Measurements from ENCODE around the gene PTGDS. TPM values are rescaled to one million over a fixed set of nuclear protein-coding genes. Genes with fewer than 3 reads are reported as not detected.

Gene PTGDS
- total RNA-seq, 1 donor, result 10.8 TPM

GRCh38 chr9:136960212-136960937, 16.9 kb upstream of the PTGDS start:
- peaks cover 56% of the 10 kb centered on the region for H3K4me1 ChIP-seq (ENCODE audit: insufficient read depth, low read length)
- no peaks in the 10 kb centered on the region for H3K9me3 ChIP-seq (ENCODE audit: low read depth, low read length)
- H3K4me3 ChIP-seq (ENCODE audit: low read length), result no peak overlapping the region
- H3K27me3 ChIP-seq (ENCODE audit: insufficient read depth, low read length), result no peaks in the 10 kb centered on the region

DNA sequence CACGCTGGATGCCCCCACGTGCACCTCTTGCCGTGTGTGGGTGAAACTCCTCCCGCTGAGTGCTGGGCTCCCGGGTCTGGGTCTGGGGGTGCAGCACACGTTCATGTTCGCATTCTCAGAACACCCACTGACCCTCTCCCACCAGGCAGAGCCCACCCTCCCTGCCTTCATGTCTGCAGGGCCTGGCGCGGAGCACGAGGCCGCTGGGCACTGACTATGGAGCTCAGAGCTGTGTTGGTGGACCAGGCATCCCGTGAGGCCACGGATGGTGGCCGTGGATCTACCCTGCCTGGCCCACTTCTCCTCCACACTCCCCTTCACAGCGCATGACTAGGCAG, 16.4 kb upstream of the PTGDS start:
- Histone ChIP-seq H3K27me3 (ENCODE audit: insufficient read depth, low read length) (no peaks in the 10 kb centered on the region), H3K4me3 (ENCODE audit: low read length) (no peak overlapping the region), H3K9me3 (ENCODE audit: low read depth, low read length) (no peaks in the 10 kb centered on the region), H3K4me1 (ENCODE audit: insufficient read depth, low read length) (peaks cover 60% of the 10 kb centered on the region)

- Histone ChIP-seq H3K27me3 (ENCODE audit: insufficient read depth, low read length) (no peaks in the 10 kb centered on the region), H3K4me3 (ENCODE audit: low read length) (no peak overlapping the region), H3K4me1 (ENCODE audit: insufficient read depth, low read length) (peaks cover 65% of the 10 kb centered on the region), H3K9me3 (ENCODE audit: low read depth, low read length) (no peaks in the 10 kb centered on the region)
These were observed 15.8 kb upstream of the PTGDS start for GRCh38 chr9:136961279-136962065.

DNA sequence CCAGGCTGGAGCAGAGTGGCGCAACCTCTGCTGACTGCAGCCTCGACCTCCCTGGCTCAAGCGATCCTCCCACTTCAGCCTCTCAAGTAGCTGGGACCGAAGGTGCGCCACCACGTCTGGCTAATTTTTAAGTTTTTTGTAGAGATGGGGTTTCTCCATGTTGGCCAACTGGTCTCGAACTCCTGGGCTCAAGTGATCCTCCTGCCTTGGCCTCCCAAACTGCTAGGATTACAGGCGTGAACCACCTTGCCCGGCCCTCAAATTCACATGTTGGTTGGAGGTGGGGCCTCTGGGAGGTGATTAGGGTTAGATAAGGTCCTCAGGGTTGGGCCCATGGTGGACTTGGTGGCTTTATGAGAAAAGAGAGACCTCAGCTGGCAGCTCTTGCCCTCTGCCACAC, 15.1 kb upstream of the PTGDS start:
- peaks cover 65% of the 10 kb centered on the region for H3K4me1 ChIP-seq (ENCODE audit: insufficient read depth, low read length)
- H3K4me3 ChIP-seq (ENCODE audit: low read length), result no peak overlapping the region
- no peaks in the 10 kb centered on the region for H3K9me3 ChIP-seq (ENCODE audit: low read depth, low read length)
- no peaks in the 10 kb centered on the region for H3K27me3 ChIP-seq (ENCODE audit: insufficient read depth, low read length)

GRCh38 chr9:136962701-136963248, 14.5 kb upstream of the PTGDS start:
- Histone ChIP-seq H3K9me3 (ENCODE audit: low read depth, low read length) (no peaks in the 10 kb centered on the region), H3K4me3 (ENCODE audit: low read length) (no peak overlapping the region), H3K27me3 (ENCODE audit: insufficient read depth, low read length) (no peaks in the 10 kb centered on the region), H3K4me1 (ENCODE audit: insufficient read depth, low read length) (peaks cover 65% of the 10 kb centered on the region)

DNA sequence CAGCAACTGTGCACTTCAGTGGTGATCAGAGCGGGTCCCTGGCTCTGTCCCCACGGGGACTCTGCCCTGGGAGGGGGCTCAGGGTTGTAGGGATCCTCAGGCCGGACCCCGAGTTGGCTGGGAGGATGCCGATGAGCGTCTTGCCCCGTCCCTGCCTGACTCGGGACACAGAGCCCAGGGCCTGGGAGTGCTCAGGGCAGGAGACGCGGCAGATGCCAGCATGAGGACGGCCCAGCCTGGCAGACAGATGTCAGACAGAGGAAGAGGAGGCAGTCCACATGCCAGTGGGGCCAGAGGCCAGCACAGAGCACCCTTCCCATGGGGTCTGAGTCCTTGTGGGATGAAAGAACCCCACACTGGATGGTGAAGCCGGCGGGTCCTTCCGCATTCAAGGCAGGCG, 14.0 kb upstream of the PTGDS start:
- Histone ChIP-seq H3K4me3 (ENCODE audit: low read length) (no peak overlapping the region), H3K27me3 (ENCODE audit: insufficient read depth, low read length) (no peaks in the 10 kb centered on the region), H3K4me1 (ENCODE audit: insufficient read depth, low read length) (peaks cover 61% of the 10 kb centered on the region), H3K9me3 (ENCODE audit: low read depth, low read length) (no peaks in the 10 kb centered on the region)

DNA sequence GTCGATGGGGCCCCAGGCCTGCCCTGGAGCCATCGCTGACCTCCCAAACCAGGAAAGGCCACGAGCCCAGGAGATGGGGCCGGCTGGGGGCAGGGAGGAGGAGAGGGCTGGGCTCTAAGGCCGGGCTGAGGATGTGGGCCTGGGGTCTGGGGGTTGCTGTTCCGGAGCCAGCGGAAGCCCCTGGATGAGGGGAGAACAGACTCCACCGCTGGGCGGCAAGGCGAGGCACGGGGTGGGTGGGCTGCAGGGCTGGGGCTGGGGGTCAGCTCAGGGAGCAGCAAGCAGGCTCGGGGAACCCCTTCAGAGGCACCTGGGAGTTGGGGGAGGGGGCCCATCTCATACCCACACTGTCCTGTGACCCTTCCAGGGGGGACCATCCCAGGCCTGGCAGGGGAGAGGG, 13.6 kb upstream of the PTGDS start:
- Histone ChIP-seq H3K4me1 (ENCODE audit: insufficient read depth, low read length) (peaks cover 57% of the 10 kb centered on the region), H3K27me3 (ENCODE audit: insufficient read depth, low read length) (no peaks in the 10 kb centered on the region), H3K4me3 (ENCODE audit: low read length) (no peak overlapping the region), H3K9me3 (ENCODE audit: low read depth, low read length) (no peaks in the 10 kb centered on the region)

DNA sequence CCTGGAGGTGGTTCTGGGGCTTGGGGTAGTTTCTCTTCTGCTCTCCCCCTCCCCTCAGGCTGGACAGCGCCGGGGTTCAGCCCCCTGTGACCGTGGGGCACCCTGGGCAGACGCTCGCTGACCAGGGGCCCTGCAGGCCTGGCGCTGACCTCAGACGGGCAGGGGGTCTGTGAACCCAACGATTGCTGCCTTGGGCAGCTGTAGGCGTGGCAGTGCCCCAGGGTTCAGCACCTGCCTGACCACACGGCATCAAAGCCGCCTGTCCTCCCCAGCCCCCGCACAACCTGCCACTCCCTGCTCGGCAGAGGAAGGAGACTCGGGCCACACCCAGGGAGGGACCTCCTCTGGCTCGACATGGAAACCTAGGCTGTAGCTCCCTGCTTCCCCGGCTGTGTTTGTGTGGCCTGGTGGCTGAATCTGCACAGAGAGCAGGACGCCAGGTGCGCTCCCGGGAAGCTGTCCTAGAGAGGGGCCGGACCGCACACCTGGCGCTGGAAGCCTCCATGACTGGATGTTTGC, 13.1 kb upstream of the PTGDS start:
- peaks cover 53% of the 10 kb centered on the region for H3K4me1 ChIP-seq (ENCODE audit: insufficient read depth, low read length)
- no peaks in the 10 kb centered on the region for H3K9me3 ChIP-seq (ENCODE audit: low read depth, low read length)
- H3K27me3 ChIP-seq (ENCODE audit: insufficient read depth, low read length), result no peaks in the 10 kb centered on the region
- H3K4me3 ChIP-seq (ENCODE audit: low read length), result no peak overlapping the region

- H3K27me3 ChIP-seq (ENCODE audit: insufficient read depth, low read length), result no peaks in the 10 kb centered on the region
- H3K9me3 ChIP-seq (ENCODE audit: low read depth, low read length), result no peaks in the 10 kb centered on the region
- H3K4me3 ChIP-seq (ENCODE audit: low read length), result no peak overlapping the region
- peaks cover 46% of the 10 kb centered on the region for H3K4me1 ChIP-seq (ENCODE audit: insufficient read depth, low read length)
These were observed 12.4 kb upstream of the PTGDS start for GRCh38 chr9:136964833-136965422.

GRCh38 chr9:136965771-136966484, 11.4 kb upstream of the PTGDS start:
- H3K4me1 ChIP-seq (ENCODE audit: insufficient read depth, low read length), result peaks cover 40% of the 10 kb centered on the region
- H3K4me3 ChIP-seq (ENCODE audit: low read length), result no peak overlapping the region
- no peaks in the 10 kb centered on the region for H3K27me3 ChIP-seq (ENCODE audit: insufficient read depth, low read length)
- no peaks in the 10 kb centered on the region for H3K9me3 ChIP-seq (ENCODE audit: low read depth, low read length)

GRCh38 chr9:136968333-136969127, 8.8 kb upstream of the PTGDS start:
- H3K4me3 ChIP-seq (ENCODE audit: low read length), result no peak overlapping the region
- H3K4me1 ChIP-seq (ENCODE audit: insufficient read depth, low read length), result peaks cover 18% of the 10 kb centered on the region
- H3K9me3 ChIP-seq (ENCODE audit: low read depth, low read length), result no peaks in the 10 kb centered on the region
- no peaks in the 10 kb centered on the region for H3K27me3 ChIP-seq (ENCODE audit: insufficient read depth, low read length)

DNA sequence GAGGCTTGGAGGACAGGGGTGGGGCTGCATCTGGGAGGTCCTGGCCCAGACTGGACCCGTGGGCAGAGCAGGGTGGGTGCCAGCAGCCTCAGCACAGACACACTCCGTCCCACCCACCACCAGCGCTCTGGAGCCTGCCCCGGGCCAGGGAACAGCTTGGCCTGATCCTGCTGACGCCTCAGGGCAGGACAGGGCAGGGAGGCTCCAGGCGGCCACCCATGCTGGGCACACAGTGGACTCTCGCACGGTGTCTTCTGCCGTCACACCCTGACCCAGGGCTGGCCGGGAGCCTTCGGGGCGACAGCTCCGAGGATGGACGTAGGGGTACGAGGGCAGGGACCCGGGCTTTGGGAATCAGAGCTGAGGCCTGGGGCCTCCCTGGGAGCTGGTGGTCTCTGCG, 8.2 kb upstream of the PTGDS start:
- Histone ChIP-seq H3K27me3 (ENCODE audit: insufficient read depth, low read length) (no peaks in the 10 kb centered on the region), H3K4me1 (ENCODE audit: insufficient read depth, low read length) (peaks cover 21% of the 10 kb centered on the region), H3K4me3 (ENCODE audit: low read length) (no peak overlapping the region), H3K9me3 (ENCODE audit: low read depth, low read length) (no peaks in the 10 kb centered on the region)

DNA sequence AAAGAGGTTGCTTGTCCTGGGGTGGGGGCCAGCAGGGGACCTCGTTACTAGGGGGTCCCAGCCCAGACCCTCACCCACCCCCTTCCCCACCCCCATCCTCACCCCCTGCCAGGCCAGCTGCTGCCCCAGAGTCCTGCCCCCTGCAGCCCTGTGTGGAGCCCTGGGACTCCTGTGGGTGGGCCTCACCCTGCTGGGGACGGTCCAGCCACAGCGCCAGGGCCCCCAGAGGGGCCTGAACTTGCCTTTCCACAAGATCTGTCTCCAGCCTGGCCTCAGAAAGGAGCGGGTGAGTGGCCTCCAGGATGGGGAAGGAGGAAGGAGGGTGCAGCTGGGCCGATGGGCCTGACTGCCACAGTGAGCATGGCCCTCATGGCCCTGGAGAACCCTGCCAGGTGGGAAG, 7.5 kb upstream of the PTGDS start:
- H3K9me3 ChIP-seq (ENCODE audit: low read depth, low read length), result no peaks in the 10 kb centered on the region
- no peaks in the 10 kb centered on the region for H3K27me3 ChIP-seq (ENCODE audit: insufficient read depth, low read length)
- H3K4me1 ChIP-seq (ENCODE audit: insufficient read depth, low read length), result peaks cover 21% of the 10 kb centered on the region
- H3K4me3 ChIP-seq (ENCODE audit: low read length), result no peak overlapping the region

- H3K9me3 ChIP-seq (ENCODE audit: low read depth, low read length), result no peaks in the 10 kb centered on the region
- H3K4me1 ChIP-seq (ENCODE audit: insufficient read depth, low read length), result peaks cover 26% of the 10 kb centered on the region
- no peak overlapping the region for H3K4me3 ChIP-seq (ENCODE audit: low read length)
- H3K27me3 ChIP-seq (ENCODE audit: insufficient read depth, low read length), result no peaks in the 10 kb centered on the region
These were observed 6.9 kb upstream of the PTGDS start for GRCh38 chr9:136970361-136970760.

Data from mononuclear cell (primary cell).